Midbrain (tissue), 1 donor: ENCODE data around the gene BTNL8.
"Not testable (repeated sequence)": the region's sequence is repeated elsewhere in the genome, so short reads cannot be mapped to it uniquely, and the experiment has no call there.

Source experiments
- DNase-seq: peaks from one replicate; lab custom pipeline; 2025; lab: John Stamatoyannopoulos, UW

BTNL8 gene

DNA sequence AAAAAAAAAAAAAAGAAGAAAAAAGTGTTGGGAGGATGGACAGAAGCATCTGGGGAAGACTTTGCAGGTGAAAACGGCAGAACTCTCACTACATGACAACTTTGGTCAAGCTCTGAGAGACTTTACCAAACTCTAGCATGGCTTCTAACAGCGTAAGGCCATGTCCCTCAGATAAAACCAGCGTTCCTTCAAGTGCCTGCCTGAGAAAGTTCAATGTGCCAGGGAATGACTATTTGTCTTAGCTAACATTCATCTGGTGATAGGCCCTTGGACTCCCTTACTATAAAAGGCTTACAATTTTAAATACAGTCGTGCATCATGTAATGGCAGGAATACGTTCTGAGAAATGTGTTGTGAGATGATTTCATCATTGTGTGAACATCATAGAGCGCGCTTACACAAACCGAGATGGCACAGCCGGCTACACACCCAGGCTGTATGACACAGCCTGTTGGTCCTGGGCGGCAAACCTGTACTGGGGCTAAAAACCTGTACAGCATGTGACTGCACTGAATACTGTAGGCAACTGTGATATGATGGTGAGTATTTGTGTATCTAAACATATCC lies 23.0 kb upstream of the BTNL8 start:
- no peak for DNase-seq

DNA sequence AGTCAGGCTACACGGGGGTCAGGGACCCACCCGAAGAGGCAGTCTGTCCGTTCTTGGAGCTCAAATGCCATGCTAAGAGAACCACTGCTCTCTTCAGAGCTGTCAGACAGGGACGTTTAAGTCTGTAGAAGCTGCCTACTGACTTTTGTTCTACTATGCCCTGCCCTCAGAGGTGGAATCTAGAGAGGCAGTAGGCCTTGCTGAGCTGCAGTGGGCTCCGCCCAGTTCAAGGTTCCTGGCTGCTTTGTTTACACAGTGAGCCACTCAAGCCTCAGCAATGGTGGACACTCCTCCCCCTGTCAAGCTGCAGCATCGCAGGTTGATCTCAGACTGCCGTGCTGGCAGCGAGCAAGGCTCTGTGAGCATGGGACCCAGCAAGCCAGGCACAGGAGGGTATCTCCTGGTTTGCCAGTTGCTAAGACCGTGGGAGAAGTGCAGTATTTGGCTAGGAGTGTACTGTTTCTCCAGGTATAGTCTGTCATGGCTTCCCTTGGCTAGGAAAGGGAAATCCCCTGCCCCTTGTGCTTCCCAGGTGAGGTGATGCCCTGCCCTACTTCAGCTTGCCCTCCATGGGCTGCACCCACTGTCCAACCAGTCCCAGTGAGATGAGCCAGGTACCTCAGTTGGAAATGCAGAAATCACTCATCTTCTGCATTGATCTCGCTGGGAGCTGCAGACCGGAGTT lies 13.0 kb upstream of the BTNL8 start:
- not testable (repeated sequence) for DNase-seq

DNA sequence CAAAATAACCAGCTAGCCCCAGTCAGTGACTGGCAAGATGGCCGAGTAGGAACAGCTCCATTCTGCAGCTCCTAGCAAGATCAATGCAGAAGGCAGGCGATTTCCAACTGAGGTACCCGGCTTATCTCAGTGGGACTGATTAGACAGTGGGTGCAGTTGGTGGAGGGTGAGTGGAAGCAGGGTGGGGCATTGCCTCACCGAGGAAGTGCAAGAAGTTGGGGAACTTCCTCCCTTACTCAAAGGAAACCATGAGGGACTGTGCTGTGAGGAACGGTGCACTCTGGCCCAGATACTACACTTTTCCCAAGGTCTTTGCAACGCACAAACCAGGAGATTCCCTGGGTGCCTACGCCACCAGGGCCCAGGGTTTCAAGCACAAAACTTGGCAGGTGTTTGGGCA lies 9.6 kb upstream of the BTNL8 start:
- no peak for DNase-seq

DNA sequence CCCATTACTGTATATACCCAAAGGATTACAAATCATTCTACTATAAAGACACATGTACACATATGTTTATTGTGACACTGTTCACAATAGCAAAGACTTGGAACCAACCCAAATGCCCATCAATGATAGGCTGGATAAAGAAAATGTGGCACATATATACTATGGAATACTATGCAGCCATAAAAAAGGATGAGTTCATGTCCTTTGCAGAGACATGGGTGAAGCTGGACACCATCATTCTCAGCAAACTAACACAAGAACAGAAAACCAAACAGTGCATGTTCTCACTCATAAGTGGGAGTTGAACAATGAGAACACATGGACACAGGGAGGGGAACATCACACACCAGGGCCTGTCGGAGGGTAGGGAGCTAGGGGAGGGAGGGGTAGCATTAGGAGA lies 3.6 kb upstream of the BTNL8 start:
- DNase-seq: not testable (repeated sequence)

DNA sequence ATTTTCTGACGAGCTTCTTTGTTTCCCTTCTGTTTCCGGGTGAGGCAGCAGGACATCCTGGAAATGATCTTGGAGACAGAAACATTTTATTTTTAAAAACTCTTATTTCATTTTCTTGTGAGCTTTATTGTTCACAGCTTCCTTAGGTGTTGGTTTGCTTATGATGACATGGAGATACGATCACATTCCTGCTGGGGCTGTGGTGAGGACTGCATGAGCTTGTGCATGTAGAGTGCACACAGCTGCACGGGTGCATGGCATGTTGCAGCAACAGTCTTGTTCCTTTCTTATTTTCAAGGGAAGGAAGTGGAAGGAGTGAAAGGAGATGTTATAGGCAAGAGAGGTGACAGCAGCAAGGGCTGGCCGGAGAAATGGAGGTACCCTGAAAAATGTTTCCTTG lies 1.2 kb downstream of the BTNL8 start:
- DNase-seq: no peak

DNA sequence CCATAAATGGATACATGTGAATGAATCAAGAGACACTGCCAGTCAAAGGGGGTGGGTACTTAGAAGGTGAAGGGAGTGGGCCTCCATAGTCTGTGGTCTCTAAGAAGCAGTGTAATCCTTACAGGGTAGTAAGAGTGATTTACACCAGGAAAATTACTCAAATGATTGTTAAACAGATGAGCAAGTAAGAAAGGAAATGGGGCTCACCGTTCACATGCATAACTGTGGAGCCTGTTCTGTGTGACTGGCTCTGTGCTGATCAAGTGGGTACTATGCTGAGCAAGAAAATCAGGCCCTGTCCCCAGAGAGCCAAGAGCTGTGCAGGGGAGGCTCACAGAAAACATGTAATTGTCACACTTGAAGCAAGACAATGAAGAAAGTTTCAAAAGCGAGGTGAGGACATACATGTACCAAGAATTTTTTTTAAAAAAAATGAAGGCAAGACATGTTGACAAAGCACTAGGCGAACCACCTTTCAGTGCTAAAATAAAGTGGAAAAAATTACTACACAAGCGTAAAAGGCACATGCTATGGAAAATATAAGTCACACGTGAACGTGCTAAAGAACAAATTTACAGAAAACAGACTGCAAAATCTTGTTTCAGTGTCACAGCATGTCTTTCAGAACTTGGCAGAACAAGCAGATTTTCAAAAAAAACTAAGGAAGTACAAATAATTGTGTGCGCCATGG lies 2.5 kb downstream of the BTNL8 start:
- DNase-seq: no peak

DNA sequence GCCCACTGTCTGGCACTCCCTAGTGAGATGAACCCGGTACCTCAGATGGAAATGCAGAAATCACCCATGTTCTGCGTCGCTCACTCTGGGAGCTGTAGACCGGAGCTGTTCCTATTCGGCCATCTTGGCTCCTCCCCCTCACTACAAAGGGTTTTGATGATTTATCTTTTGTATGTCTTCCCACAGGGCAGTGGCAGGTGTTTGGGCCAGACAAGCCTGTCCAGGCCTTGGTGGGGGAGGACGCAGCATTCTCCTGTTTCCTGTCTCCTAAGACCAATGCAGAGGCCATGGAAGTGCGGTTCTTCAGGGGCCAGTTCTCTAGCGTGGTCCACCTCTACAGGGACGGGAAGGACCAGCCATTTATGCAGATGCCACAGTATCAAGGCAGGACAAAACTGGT lies 9.4 kb downstream of the BTNL8 start:
- no peak for DNase-seq

DNA sequence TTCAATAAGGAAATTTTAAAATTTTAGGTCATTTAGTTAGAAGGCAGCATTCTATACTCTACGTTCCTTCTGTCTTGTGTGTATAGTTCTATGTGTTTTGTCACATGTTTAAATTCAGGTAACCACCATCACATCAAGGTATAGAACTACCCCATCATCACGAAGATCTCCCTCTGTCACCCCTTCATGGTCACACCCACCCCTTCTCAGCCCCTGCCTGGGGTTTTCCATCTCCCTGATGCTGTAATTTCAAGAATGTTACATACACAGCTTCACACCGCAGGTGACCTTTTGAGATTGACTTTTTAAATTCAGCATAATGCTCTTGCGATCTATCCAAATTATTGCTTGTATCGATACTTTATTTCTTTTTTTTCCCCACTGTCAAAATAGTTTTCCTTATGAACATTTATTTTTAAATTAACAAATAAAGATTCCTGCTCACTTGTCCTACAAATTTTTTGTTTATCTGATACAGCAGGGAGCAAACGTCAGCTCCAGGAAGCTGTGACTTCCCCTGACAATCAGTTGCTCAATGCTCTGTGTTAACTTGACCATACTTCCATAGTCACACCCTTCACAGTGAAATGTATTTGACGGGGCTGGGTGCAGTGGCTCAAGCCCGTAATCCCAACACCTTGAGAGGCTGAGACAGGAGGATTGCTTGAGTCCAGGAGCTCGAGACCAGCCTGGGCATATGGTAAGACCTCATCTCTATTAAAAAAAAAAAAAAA lies 10.2 kb downstream of the BTNL8 start:
- no peak for DNase-seq

DNA sequence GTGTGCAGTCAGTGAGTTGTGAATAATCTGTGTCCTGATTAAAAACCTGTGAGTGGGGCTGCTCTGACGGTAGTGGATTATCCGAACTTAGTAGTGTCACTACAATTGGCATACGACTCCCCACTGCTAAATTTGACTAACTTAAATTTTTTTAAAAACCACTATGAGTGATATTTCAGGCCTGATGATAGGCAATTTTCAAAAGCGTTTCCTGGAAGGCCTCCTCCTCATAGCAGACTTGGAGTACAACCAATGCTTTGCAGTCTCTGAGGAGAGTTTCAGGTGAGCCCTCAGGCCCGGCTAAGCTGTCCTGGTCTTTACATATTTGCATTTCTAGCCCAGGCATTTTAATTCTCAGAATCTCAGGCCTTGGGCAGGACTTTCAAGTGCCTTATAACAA lies 10.8 kb downstream of the BTNL8 start:
- no peak for DNase-seq

DNA sequence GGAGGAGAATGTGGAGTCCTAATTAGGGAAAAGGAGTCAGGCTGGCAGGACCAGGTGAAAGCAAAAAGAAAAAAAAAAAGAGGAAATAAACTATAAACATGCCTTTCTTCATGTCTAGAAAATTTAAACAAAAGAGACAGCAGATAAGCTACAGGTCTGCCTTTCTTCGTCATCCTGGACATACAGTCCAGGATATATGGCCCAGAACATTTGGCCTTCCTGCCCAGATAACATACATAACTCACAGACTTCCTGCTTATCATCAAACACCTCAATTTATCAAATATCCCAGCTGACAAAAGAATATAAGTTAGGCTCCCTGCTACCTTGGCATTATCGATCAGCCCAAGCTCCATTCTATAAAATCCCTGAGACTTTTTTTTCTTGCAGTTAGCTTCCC lies 11.2 kb downstream of the BTNL8 start:
- DNase-seq: no peak

DNA sequence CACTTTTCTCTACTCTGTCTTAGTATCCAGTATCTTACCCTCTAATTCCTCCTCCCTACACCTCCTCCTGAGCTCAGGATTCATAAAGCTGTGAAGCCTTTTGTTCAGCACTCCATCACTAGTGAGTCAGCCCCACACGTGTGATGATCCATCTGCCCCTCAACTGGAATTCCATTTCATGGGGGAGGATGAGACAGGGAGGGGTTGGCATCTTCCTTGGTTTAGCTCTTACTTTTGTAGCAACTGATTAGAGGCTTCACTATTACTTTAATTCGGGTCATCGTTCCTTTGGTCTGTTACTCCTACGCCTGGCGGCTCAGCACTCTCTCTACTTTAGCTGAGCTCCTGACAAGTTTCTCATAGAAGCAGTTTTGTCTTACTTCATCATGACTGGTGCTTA lies 11.8 kb downstream of the BTNL8 start:
- no peak for DNase-seq

DNA sequence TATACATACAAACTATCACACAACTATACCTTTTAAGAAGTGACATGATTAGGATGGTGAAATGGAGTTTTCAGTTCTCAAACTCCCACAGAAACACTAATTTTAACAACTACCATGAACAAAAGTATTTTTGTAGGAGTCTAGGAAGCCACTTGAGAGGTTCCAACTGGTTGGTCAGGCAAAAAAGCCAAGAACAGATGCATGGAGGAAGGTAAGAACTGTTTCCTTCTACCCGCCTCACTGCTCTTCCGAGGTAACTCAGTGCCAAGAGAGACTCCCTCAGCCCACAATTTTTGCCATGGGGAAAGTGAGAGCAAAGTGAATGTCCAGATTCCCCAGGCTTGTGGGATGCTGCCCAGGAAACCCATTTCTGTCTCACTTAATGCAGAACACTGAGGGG lies 15.7 kb downstream of the BTNL8 start:
- no peak for DNase-seq

DNA sequence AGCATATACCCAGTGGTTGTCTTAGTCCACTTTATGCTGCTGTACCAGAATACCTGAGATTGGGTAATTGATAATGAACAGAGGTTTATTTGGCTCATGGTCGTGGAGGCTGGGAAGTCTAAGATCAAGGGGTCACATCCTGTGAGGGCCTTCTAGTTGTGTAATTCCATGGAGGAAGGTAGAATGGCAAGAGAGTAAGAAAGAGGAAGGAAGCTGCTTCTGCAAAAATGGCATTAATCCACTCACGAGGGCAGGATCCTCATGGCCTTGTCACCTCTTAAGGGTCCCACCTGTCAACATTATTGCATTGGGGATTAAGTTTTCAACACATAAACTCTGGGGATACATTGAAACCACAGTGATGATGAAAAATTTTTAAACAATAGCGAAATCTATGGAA lies 17.0 kb downstream of the BTNL8 start:
- DNase-seq: no peak

DNA sequence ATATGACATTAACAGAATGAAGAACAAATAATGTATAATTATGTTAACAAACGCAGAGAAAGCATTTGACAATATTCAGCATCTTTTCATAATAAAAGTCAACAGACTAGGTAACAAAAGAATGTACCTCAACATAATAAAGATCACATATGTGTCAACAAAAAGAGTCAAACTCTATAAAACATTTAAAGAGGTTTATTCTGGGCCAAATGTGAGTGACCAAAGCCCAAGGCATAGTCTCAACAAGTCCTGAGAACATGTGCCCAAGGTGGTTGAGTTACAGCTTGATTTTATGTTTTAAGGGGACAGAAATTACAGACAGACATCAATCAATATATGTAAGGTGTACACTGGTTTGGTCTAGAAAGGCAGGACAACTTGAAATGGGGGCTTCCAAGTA lies 19.4 kb downstream of the BTNL8 start:
- DNase-seq: no peak

DNA sequence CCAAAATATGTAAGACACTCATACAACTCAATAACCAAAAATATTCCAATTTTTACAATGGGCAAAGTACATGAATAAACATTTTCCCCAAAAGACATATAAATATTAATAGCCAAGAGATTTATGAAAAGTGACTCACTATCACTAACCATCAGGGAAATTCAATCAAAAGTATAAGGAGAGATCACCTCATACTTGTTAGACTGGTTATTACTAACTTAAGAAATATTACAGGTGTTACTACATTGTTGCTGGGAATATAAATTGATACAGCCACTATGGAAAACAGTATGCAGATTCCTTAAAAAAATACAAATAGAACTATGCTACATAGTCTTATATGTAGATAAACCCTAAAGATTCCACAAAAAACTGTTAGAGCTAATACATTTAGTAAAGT lies 21.8 kb downstream of the BTNL8 start:
- no peak for DNase-seq

DNA sequence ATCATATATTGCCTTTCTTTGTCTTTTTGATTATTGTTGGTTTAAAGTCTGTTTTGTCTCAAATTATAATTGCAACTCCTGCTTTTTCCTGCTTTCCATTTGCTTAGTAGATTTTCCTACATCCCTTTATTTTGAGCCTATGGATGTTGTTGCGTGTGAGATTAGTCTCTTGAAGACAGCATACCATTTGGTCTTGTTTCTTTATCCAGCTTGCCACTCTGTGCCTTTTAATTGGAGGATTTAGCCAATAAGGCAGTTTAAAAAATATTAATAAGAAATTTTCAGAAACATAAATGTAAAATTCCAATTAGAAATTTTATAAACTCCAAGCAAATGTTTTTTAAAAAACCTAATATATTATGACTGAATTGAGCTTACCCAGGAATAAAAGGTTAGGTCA lies 24.0 kb downstream of the BTNL8 start:
- no peak for DNase-seq

DNA sequence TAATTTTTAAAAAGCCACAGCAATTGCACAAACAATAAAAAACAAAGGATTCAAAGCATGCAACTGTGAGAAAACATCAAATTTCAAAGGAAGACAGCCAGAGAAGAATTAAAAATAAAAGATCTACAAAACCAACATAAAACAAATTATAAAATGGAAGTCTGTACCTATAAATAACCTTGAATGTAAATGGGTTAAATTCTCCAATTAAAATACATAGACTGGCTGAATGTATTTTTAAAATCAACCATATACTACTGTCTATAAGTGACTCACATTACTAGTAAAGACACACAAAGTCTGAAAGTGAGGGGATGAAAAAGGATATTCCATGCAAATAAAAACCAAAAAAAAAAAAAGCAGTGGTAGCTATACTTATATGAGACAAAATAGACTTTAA lies 33.7 kb downstream of the BTNL8 start:
- no peak for DNase-seq

DNA sequence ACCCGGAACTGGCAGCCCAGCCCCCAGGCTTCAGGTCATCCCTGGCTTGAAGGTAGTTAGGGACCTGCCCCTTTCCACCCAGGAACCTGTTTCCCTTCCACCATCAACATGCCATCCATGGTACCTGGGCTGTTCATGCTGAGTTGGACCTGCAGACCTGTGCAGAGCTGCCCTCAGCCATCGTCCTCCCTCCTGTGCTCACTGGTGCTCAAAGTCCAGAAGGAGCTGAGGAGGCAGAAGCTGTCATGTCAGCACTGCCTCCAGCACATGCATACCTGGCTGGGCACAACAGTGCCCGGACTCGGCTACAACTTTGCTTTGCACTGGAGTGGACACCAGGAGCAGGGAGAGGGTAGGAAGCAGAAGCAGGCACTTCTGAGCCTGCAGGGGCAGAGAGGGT lies 36.2 kb downstream of the BTNL8 start:
- DNase-seq: no peak

DNA sequence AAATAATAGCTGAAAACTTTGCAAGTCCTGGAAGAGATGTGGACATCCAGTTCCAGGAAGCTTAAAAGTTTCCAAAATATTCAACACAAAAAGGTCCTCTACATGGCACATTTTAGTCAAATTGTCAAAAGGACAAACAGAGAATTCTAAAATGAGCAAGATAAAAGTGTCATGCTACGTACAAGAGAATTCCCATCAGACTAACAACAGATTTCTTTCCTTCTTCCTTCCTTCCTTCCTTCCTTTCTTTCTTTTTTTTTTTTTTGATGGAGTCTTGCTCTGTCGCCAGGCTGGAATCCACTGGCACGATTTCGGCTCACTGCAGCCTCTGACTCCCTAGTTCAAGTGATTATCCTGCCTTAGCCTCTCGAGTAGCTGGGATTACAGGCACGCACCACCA lies 39.3 kb downstream of the BTNL8 start:
- no peak for DNase-seq

DNA sequence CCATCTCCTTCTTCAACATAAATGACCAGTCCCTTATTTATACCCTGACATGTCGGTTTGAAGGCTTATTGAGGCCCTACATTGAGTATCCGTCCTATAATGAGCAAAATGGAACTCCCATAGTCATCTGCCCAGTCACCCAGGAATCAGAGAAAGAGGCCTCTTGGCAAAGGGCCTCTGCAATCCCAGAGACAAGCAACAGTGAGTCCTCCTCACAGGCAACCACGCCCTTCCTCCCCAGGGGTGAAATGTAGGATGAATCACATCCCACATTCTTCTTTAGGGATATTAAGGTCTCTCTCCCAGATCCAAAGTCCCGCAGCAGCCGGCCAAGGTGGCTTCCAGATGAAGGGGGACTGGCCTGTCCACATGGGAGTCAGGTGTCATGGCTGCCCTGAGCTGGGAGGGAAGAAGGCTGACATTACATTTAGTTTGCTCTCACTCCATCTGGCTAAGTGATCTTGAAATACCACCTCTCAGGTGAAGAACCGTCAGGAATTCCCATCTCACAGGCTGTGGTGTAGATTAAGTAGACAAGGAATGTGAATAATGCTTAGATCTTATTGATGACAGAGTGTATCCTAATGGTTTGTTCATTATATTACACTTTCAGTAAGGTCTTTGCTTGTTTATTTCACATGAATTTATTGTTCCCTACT lies 51.5 kb downstream of the BTNL8 start:
- DNase-seq: no peak

DNA sequence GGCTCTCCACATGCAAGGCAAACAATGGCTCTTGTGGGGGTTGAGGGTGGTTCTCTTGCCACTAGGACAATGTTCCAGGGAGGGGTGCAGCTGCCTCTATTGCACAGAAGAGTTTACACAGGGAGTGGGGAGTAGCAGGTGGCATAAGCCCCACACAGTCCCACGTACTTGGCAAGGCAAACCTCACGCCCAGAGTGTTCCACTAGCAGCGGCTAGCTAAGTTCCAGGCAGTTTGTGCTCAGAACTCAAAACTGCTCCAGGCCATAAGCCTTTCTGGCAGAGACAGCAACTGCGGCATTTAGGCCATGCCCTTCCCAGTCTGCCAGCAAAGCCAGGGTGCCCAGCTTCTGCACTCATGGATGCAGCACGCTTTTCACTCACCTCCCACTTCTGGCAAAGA lies 60.7 kb downstream of the BTNL8 start:
- DNase-seq: no peak

DNA sequence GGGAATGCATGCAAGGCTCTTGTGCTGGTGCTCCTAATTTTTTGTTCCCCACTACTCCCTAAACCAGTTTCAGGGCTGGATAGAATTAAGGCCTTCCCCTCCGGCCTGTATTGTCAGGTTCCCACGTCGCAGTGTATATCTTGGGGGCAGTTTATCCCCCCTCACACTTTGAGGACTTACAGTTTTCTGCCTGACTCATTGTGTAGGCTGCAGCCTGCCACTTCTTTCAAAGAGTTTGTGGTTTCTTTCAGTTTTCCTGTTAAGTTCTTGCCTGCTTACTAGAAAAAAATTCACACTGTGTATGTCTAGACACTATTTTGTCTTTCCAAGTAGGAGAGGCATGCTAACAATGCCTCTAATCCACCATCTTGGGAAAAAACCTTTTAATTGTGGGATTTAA lies 61.2 kb downstream of the BTNL8 start:
- DNase-seq: no peak

DNA sequence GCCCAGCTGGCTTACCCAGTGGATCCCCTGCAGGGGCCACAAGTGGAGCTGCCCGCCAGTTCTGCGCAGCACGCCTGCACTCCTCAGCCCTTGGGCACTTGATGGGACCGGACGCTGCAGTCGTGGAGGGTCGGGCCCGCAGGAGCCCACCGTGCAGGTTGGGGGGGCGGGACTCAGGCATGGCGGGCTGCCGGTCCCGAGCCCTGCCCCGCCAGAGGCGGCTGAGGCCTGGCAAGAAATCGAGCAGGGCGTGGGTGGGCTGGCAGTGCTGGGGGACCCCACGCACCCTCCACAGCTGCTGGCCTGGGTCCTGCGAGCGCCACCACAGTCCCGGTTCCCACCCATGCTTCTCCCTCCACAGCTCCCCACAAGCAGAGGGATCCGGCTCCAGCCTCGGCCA lies 70.4 kb downstream of the BTNL8 start:
- DNase-seq: no peak
